Activated T-cell treated with anti-CD3 and anti-CD28 coated beads for 48 hours (primary cell): ENCODE results near the gene SLC24A5.

Experiments used
- DNase-seq: peaks from one replicate; pipeline ENCODE4 v3.0.0-alpha.2; 2020; ENCODE audit warnings: low read depth

Gene SLC24A5

DNA sequence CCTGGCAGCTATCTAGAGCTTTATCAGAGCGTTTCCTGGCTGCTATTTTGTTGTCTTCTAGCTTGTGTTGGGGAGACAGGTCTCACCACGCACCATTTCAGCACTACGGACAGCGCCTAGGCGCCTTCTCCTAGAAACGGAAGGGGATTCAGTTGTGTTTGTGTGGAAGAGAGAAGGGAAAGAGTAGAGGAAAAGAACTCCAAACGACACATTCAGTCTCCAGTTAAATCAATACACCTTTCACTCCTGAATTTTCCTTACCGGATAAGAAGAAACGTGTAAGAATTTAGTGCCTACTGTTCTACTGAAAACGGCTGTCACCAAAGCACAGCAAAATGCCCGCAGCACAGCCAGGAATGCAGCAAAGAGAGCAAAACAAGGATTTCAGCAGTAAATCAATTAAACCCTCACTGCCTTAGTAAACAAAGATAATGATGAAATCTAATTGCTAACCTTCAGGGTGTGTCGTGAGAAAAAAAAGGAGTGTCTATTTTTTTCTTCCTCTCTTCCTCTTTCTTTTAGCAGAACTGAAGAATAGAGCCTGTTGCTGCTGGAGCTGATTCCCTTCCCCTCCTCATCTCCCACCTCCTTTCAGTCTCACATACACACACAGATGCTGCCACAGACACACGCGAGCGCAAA lies 70.3 kb downstream of the SLC24A5 start:
- peak; percentile 10 for DNase-seq

DNA sequence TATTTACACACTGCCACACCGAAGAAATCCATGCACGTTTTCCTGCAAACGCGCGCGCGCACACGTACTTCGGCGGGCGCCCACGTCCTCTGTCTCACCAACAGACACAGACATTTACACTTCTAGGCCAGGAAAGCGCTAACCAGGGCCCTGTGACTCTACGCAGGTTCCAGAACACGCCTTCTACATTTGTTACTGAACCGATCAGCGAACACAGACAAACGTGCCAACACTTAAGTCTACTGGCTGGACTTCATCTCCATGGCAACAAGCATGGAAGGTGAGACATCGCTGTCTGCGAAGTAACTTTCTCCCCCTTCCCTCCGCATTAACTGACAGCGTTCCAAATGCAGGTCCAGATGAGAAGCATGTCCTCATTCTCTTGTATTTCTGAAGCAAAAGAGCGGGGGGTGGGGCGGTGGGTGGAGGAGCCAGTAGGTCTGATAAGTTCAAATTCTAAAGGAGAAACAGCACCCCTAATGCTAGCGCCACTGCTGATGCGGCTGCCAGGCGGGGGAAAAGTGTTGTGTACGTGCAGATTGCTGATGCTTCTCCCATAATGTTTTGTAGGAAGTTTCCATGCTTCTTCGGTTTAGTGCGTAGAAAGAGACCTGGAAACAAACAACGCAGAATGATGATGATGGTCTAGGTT lies 70.9 kb downstream of the SLC24A5 start, which contains the start of gene CTXN2:
Gene CTXN2, plus strand, starts transcription at position 92 of the 652 bp plus-strand sequence. CDS start 9,636 bp downstream, outside the sequence.
- no peak for DNase-seq
